ENCODE results near the gene SREBF2.

The SREBF2 gene

GRCh38 chr22:41920271-41920976 lies 87.5 kb downstream of the SREBF2 start:
- peak overlapping the region; percentile 47 for H3K4me3 ChIP-seq (ENCODE audit: low read depth, low read length)
- TF ChIP-seq CTCF (IDR thresholded peaks at IDR 0.05; ENCODE audit: insufficient read depth, low read depth, low read length, missing control alignments) = no peak
- peak; percentile 84 for DNase-seq (ENCODE audit: low read depth)

GRCh38 chr22:41922328-41922727 lies 89.4 kb downstream of the SREBF2 start:
- no peak for TF ChIP-seq CTCF (IDR thresholded peaks at IDR 0.05; ENCODE audit: insufficient read depth, low read depth, low read length, missing control alignments)
- no peak for DNase-seq (ENCODE audit: low read depth)
- peak overlapping the region; percentile 40 for H3K4me3 ChIP-seq (ENCODE audit: low read depth, low read length)

- no peak for TF ChIP-seq CTCF (IDR thresholded peaks at IDR 0.05; ENCODE audit: insufficient read depth, low read depth, low read length, missing control alignments)
- DNase-seq (ENCODE audit: low read depth) = no peak
- H3K4me3 ChIP-seq (ENCODE audit: low read depth, low read length) = peak overlapping the region; percentile 53
These were observed 90.2 kb downstream of the SREBF2 start for GRCh38 chr22:41922940-41923594.

GRCh38 chr22:41923595-41924276 lies 90.8 kb downstream of the SREBF2 start:
- no peak for DNase-seq (ENCODE audit: low read depth)
- no peak for TF ChIP-seq CTCF (IDR thresholded peaks at IDR 0.05; ENCODE audit: insufficient read depth, low read depth, low read length, missing control alignments)
- peak overlapping the region; percentile 53 for H3K4me3 ChIP-seq (ENCODE audit: low read depth, low read length)

- peak; percentile 88 for DNase-seq (ENCODE audit: low read depth)
- TF ChIP-seq CTCF (IDR thresholded peaks at IDR 0.05; ENCODE audit: insufficient read depth, low read depth, low read length, missing control alignments) = peak; percentile 92
- H3K4me3 ChIP-seq (ENCODE audit: low read depth, low read length) = peak overlapping the region; percentile 53
These were observed 93.0 kb downstream of the SREBF2 start for GRCh38 chr22:41925783-41926460.

GRCh38 chr22:41927813-41928212 lies 94.9 kb downstream of the SREBF2 start:
- TF ChIP-seq CTCF (IDR thresholded peaks at IDR 0.05; ENCODE audit: insufficient read depth, low read depth, low read length, missing control alignments) = no peak
- H3K4me3 ChIP-seq (ENCODE audit: low read depth, low read length) = no peak overlapping the region
- no peak for DNase-seq (ENCODE audit: low read depth)

All from GM12865 (cell line).